Erythroblast (primary cell): Measurements from ENCODE around the gene CNOT6L.
"Not testable (repeated sequence)": the region's sequence is repeated elsewhere in the genome, so short reads cannot be mapped to it uniquely, and the experiment has no call there.

Source experiments
- GATA1 ChIP-seq: IDR thresholded peaks from 2 replicates; pipeline ENCODE4 v1.6.1; 2011; ENCODE audit warnings: low read depth, mild to moderate bottlenecking, control low read depth, low read length, moderate library complexity
- POLR2A ChIP-seq: IDR thresholded peaks from 2 replicates; pipeline ENCODE4 v1.6.1; 2011; ENCODE audit warnings: mild to moderate bottlenecking, low read length

DNA sequence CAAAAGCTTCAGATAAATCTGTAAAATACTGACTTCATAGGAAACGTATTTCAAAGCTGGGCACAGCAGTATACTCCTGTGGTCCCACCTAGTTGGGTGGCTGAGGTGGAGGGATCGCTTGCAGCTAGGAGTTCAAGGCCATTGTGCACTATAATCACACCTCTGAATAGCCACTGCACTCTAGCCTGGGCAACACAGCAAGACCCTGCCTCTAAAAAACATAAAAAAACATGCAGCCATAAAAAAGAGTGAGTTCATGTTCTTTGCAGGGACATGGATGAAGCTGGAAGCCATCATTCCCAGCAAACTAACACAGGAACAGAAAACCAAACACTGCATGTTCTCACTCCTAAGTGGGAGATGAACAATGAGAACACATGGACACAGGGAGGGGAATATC is 38.4 kb downstream of the CNOT6L start:
- not testable (repeated sequence) for TF ChIP-seq POLR2A, GATA1
